Measurements from ENCODE around the gene CARS1. TPM values are rescaled to one million over a fixed set of nuclear protein-coding genes. Genes with fewer than 3 reads are reported as not detected.

The CARS1 gene
- total and polyA plus RNA-seq, 2 donors = 19.1 to 30.3 TPM

DNA sequence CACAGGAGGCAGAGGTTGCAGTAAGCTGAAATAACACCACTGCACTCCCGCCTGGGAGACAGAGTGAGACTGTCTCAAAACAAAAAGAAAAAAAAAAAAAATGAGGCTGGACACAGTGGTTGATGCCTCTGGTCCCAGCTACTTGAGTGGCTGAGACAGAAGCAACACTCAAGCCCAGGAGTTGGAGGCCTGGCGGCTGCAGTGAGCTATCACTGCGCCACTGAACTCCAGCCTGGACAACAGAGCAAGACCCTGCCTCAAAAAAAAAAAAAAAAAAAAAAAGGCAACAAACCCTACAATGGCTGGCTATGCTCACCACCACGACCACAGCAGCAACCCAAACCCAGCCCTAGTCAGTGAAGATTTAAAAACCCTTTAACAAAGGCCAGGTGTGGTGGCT lies 73.3 kb downstream of the CARS1 start:
- no peak for DNase-seq (ENCODE audit: low read depth in 6 of 9, low spot score in 9 of 9)
- peaks cover 3 to 24% of the 10 kb centered on the region in 2 donors for H3K4me1 ChIP-seq (ENCODE audit: control insufficient read depth in 2 of 2, insufficient read depth in 2 of 2, low read length in 2 of 2)
- H3K36me3 ChIP-seq (ENCODE audit: control insufficient read depth in 2 of 2, insufficient read depth in 2 of 2, low read length in 1 of 2) = peaks cover 10 to 20% of the 10 kb centered on the region in 2 donors
- no peak overlapping the region for H3K4me3 ChIP-seq (ENCODE audit: low read length in 2 of 2)
- no peaks in the 10 kb centered on the region for H3K9me3 ChIP-seq (ENCODE audit: control insufficient read depth in 2 of 2, insufficient read depth in 1 of 2, low read length in 1 of 2)
- no peaks in the 10 kb centered on the region for H3K27me3 ChIP-seq (ENCODE audit: control insufficient read depth in 2 of 2, insufficient read depth in 1 of 2, low read length in 1 of 2)
- no peak overlapping the region for H3K27ac ChIP-seq (ENCODE audit: low read depth in 1 of 2, low read length in 1 of 2)
- WGBS = 98% methylated on average over 4 of the region's 4 CpGs

DNA sequence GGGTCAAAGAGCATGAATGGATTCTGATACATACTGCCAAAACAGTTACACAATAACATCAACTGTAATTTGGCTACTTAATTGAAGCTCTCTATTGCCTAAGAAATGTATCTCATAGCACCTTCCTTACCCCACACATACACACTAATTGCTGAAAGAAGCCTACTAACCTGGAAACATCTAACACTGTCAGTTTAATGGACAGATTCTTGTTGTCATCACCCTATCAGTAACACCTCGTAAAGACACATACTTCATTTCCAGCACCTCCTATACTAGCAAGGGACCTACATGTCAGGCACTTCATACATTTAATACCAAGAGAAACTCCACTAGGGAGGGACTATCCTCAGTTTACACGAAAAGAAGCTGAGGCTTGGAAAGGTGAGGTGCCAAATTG lies 75.0 kb downstream of the CARS1 start:
- Histone ChIP-seq H3K27me3 (ENCODE audit: control insufficient read depth in 2 of 2, insufficient read depth in 1 of 2, low read length in 1 of 2) (no peaks in the 10 kb centered on the region), H3K4me1 (ENCODE audit: control insufficient read depth in 2 of 2, insufficient read depth in 2 of 2, low read length in 2 of 2) (peaks cover 1 to 10% of the 10 kb centered on the region in 2 donors), H3K27ac (ENCODE audit: low read depth in 1 of 2, low read length in 1 of 2) (no peak overlapping the region), H3K4me3 (ENCODE audit: low read length in 2 of 2) (no peak overlapping the region), H3K9me3 (ENCODE audit: control insufficient read depth in 2 of 2, insufficient read depth in 1 of 2, low read length in 1 of 2) (no peaks in the 10 kb centered on the region), H3K36me3 (ENCODE audit: control insufficient read depth in 2 of 2, insufficient read depth in 2 of 2, low read length in 1 of 2) (peaks cover 10 to 37% of the 10 kb centered on the region in 2 donors)
- no peak for DNase-seq (ENCODE audit: low read depth in 6 of 9, low spot score in 9 of 9)
- WGBS = 94% methylated on average over 2 of the region's 2 CpGs

- Histone ChIP-seq H3K9me3 (ENCODE audit: control insufficient read depth in 2 of 2, insufficient read depth in 1 of 2, low read length in 1 of 2) (no peaks in the 10 kb centered on the region), H3K27me3 (ENCODE audit: control insufficient read depth in 2 of 2, insufficient read depth in 1 of 2, low read length in 1 of 2) (no peaks in the 10 kb centered on the region), H3K4me1 (ENCODE audit: control insufficient read depth in 2 of 2, insufficient read depth in 2 of 2, low read length in 2 of 2) (peaks cover 0 to 4% of the 10 kb centered on the region in 2 donors), H3K27ac (ENCODE audit: low read depth in 1 of 2, low read length in 1 of 2) (no peak overlapping the region), H3K36me3 (ENCODE audit: control insufficient read depth in 2 of 2, insufficient read depth in 2 of 2, low read length in 1 of 2) (peaks cover 20 to 43% of the 10 kb centered on the region in 2 donors), H3K4me3 (ENCODE audit: low read length in 2 of 2) (no peak overlapping the region)
- no peak for DNase-seq (ENCODE audit: low read depth in 6 of 9, low spot score in 9 of 9)
- WGBS = 98% methylated on average over 8 of the region's 8 CpGs
These were observed 76.1 kb downstream of the CARS1 start for GRCh38 chr11:2981130-2981529.

DNA sequence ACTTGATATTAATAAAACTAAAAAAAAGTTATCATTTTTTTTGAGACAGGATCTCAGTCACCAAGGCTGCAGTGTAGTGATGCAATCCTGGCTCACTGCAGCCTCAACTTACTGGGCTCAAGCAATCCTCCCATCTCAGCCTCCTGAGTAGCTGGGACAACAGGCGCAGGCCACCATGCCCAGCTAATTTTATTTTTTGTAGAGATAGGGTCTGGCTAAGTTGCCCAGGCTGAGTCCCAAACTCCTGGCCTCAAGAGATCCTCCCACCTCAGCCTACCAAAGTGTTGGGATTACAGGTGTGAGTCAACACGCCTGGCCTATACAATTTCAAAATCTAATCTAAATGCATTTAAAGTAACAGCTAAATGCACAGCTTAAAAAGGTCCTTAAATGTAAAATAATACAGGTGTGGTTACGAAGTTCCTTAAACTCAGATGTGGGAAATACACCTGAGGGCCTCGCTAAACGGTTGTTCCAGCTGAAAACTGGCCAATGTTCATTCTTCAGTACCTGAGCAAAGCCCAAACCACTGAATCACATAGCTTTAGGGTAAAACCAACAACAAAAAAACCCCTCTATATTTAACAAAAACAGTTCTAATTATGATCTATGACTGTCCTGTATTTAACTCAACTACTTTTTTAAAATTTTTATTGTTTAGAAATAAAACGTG lies 76.9 kb downstream of the CARS1 start:
- WGBS = 74% methylated on average over 6 of the region's 6 CpGs
- no peak for DNase-seq (ENCODE audit: low read depth in 6 of 9, low spot score in 9 of 9)
- Histone ChIP-seq H3K9me3 (ENCODE audit: control insufficient read depth in 2 of 2, insufficient read depth in 1 of 2, low read length in 1 of 2) (no peaks in the 10 kb centered on the region), H3K36me3 (ENCODE audit: control insufficient read depth in 2 of 2, insufficient read depth in 2 of 2, low read length in 1 of 2) (peaks cover 26 to 51% of the 10 kb centered on the region in 2 donors), H3K27me3 (ENCODE audit: control insufficient read depth in 2 of 2, insufficient read depth in 1 of 2, low read length in 1 of 2) (no peaks in the 10 kb centered on the region), H3K4me3 (ENCODE audit: low read length in 2 of 2) (no peak overlapping the region), H3K4me1 (ENCODE audit: control insufficient read depth in 2 of 2, insufficient read depth in 2 of 2, low read length in 2 of 2) (peaks cover 0 to 4% of the 10 kb centered on the region in 2 donors), H3K27ac (ENCODE audit: low read depth in 1 of 2, low read length in 1 of 2) (no peak overlapping the region)

DNA sequence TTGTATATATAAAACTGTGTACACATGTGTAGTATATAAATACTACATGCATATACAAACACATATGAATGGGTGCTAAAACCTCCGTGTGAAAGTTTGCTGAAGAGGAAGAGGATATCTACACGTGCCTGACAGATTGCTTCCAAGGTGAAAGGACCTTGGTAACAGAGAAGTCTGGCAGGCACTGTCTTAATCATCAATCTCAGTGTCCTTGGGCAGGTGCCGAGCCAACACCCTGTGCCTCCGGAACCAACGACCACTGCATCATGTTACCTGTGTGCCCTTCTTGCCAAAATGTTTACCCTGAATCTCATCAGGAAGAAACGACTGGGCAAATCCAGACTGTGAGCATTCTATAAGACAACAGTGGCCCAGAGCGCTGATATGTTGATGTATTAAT lies 80.1 kb downstream of the CARS1 start:
- no peaks in the 10 kb centered on the region for H3K4me1 ChIP-seq (ENCODE audit: control insufficient read depth in 2 of 2, insufficient read depth in 2 of 2, low read length in 2 of 2)
- no peaks in the 10 kb centered on the region for H3K27me3 ChIP-seq (ENCODE audit: control insufficient read depth in 2 of 2, insufficient read depth in 1 of 2, low read length in 1 of 2)
- 94% methylated on average over 7 of the region's 7 CpGs for WGBS
- DNase-seq (ENCODE audit: low read depth in 6 of 9, low spot score in 9 of 9) = no peak
- peaks cover 41 to 70% of the 10 kb centered on the region in 2 donors for H3K36me3 ChIP-seq (ENCODE audit: control insufficient read depth in 2 of 2, insufficient read depth in 2 of 2, low read length in 1 of 2)
- no peak overlapping the region for H3K27ac ChIP-seq (ENCODE audit: low read depth in 1 of 2, low read length in 1 of 2)
- no peak overlapping the region for H3K4me3 ChIP-seq (ENCODE audit: low read length in 2 of 2)
- no peaks in the 10 kb centered on the region for H3K9me3 ChIP-seq (ENCODE audit: control insufficient read depth in 2 of 2, insufficient read depth in 1 of 2, low read length in 1 of 2)

GRCh38 chr11:2976294-2977063 lies 80.7 kb downstream of the CARS1 start:
- H3K4me3 ChIP-seq (ENCODE audit: low read length in 2 of 2) = no peak overlapping the region
- no peaks in the 10 kb centered on the region for H3K27me3 ChIP-seq (ENCODE audit: control insufficient read depth in 2 of 2, insufficient read depth in 1 of 2, low read length in 1 of 2)
- no peak for DNase-seq (ENCODE audit: low read depth in 6 of 9, low spot score in 9 of 9)
- no peak overlapping the region for H3K27ac ChIP-seq (ENCODE audit: low read depth in 1 of 2, low read length in 1 of 2)
- 95% methylated on average over 6 of the region's 6 CpGs for WGBS
- H3K9me3 ChIP-seq (ENCODE audit: control insufficient read depth in 2 of 2, insufficient read depth in 1 of 2, low read length in 1 of 2) = no peaks in the 10 kb centered on the region
- no peaks in the 10 kb centered on the region for H3K4me1 ChIP-seq (ENCODE audit: control insufficient read depth in 2 of 2, insufficient read depth in 2 of 2, low read length in 2 of 2)
- H3K36me3 ChIP-seq (ENCODE audit: control insufficient read depth in 2 of 2, insufficient read depth in 2 of 2, low read length in 1 of 2) = peaks cover 46 to 72% of the 10 kb centered on the region in 2 donors

DNA sequence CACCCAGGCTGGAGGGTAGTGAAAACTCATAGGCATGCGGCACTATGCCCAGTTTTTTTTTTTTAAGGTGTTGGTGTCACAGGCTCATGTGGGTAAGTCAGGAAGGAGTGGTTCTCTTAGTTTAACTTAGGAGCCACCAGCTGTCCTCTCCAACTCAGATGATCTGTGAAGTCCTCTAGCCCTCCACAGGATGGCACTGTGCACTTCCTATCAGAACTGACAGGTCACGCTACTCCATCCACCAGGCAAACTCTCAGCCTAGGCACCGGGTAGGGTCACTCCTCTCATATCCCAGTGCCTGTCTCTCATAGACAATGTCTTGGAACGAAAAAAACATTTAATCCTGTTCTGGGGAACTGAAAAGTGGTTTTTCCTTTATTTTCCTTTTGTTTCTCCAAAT lies 81.6 kb downstream of the CARS1 start:
- no peaks in the 10 kb centered on the region for H3K27me3 ChIP-seq (ENCODE audit: control insufficient read depth in 2 of 2, insufficient read depth in 1 of 2, low read length in 1 of 2)
- no peak overlapping the region for H3K27ac ChIP-seq (ENCODE audit: low read depth in 1 of 2, low read length in 1 of 2)
- H3K36me3 ChIP-seq (ENCODE audit: control insufficient read depth in 2 of 2, insufficient read depth in 2 of 2, low read length in 1 of 2) = peaks cover 52 to 80% of the 10 kb centered on the region in 2 donors
- no peaks in the 10 kb centered on the region for H3K4me1 ChIP-seq (ENCODE audit: control insufficient read depth in 2 of 2, insufficient read depth in 2 of 2, low read length in 2 of 2)
- DNase-seq (ENCODE audit: low read depth in 6 of 9, low spot score in 9 of 9) = peak in 6 of 9 donors; percentile 16 to 73 (median 34)
- H3K9me3 ChIP-seq (ENCODE audit: control insufficient read depth in 2 of 2, insufficient read depth in 1 of 2, low read length in 1 of 2) = no peaks in the 10 kb centered on the region
- 95% methylated on average over 4 of the region's 4 CpGs for WGBS
- H3K4me3 ChIP-seq (ENCODE audit: low read length in 2 of 2) = no peak overlapping the region

GRCh38 chr11:2974272-2974671 lies 83.0 kb downstream of the CARS1 start:
- H3K9me3 ChIP-seq (ENCODE audit: control insufficient read depth in 2 of 2, insufficient read depth in 1 of 2, low read length in 1 of 2) = no peaks in the 10 kb centered on the region
- H3K27ac ChIP-seq (ENCODE audit: low read depth in 1 of 2, low read length in 1 of 2) = no peak overlapping the region
- H3K36me3 ChIP-seq (ENCODE audit: control insufficient read depth in 2 of 2, insufficient read depth in 2 of 2, low read length in 1 of 2) = peaks cover 65 to 93% of the 10 kb centered on the region in 2 donors
- WGBS = 97% methylated on average over 3 of the region's 3 CpGs
- no peak for DNase-seq (ENCODE audit: low read depth in 6 of 9, low spot score in 9 of 9)
- no peaks in the 10 kb centered on the region for H3K4me1 ChIP-seq (ENCODE audit: control insufficient read depth in 2 of 2, insufficient read depth in 2 of 2, low read length in 2 of 2)
- no peaks in the 10 kb centered on the region for H3K27me3 ChIP-seq (ENCODE audit: control insufficient read depth in 2 of 2, insufficient read depth in 1 of 2, low read length in 1 of 2)
- no peak overlapping the region for H3K4me3 ChIP-seq (ENCODE audit: low read length in 2 of 2)

GRCh38 chr11:2968341-2968900 lies 88.8 kb downstream of the CARS1 start:
- Histone ChIP-seq H3K9me3 (ENCODE audit: control insufficient read depth in 2 of 2, insufficient read depth in 1 of 2, low read length in 1 of 2) (no peaks in the 10 kb centered on the region), H3K36me3 (ENCODE audit: control insufficient read depth in 2 of 2, insufficient read depth in 2 of 2, low read length in 1 of 2) (peaks cover 87 to 93% of the 10 kb centered on the region in 2 donors), H3K27me3 (ENCODE audit: control insufficient read depth in 2 of 2, insufficient read depth in 1 of 2, low read length in 1 of 2) (no peaks in the 10 kb centered on the region), H3K27ac (ENCODE audit: low read depth in 1 of 2, low read length in 1 of 2) (no peak overlapping the region), H3K4me1 (ENCODE audit: control insufficient read depth in 2 of 2, insufficient read depth in 2 of 2, low read length in 2 of 2) (no peaks in the 10 kb centered on the region), H3K4me3 (ENCODE audit: low read length in 2 of 2) (no peak overlapping the region)
- DNase-seq (ENCODE audit: low read depth in 6 of 9, low spot score in 9 of 9) = no peak
- 81% methylated on average over 6 of the region's 6 CpGs for WGBS

Measured in thymus (tissue), 11 donors.